HG03342 (cell line): ENCODE measurements around the gene CTU1.

Experiments used
- ATAC-seq: cut with Tn5 transposase; IDR thresholded peaks from one replicate; pipeline ENCODE4 v1.9.1; 2021; ENCODE audit warnings: mild to moderate bottlenecking, moderate library complexity; ENCODE audit not compliant: unreplicated experiment

CTU1 gene

DNA sequence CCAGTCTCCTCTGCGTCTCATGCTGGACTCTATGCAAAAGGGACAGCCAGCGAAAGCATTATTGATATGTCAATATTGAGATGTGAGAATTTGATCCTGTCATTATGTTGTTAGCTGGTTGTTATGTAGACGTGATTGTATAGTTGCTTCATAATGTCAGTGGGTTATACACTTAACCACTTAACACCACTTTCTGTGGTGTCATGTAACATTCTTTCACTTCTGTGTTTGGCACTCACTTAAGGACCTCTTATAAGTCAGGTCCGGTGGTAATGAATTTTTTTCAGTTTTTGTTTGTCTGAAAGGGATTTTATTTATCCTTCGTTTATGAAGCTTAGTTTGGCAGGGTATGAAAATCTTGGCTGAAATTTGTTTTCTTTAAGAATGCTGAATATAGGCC, 26.8 kb upstream of the CTU1 start:
- ATAC-seq, result no peak

DNA sequence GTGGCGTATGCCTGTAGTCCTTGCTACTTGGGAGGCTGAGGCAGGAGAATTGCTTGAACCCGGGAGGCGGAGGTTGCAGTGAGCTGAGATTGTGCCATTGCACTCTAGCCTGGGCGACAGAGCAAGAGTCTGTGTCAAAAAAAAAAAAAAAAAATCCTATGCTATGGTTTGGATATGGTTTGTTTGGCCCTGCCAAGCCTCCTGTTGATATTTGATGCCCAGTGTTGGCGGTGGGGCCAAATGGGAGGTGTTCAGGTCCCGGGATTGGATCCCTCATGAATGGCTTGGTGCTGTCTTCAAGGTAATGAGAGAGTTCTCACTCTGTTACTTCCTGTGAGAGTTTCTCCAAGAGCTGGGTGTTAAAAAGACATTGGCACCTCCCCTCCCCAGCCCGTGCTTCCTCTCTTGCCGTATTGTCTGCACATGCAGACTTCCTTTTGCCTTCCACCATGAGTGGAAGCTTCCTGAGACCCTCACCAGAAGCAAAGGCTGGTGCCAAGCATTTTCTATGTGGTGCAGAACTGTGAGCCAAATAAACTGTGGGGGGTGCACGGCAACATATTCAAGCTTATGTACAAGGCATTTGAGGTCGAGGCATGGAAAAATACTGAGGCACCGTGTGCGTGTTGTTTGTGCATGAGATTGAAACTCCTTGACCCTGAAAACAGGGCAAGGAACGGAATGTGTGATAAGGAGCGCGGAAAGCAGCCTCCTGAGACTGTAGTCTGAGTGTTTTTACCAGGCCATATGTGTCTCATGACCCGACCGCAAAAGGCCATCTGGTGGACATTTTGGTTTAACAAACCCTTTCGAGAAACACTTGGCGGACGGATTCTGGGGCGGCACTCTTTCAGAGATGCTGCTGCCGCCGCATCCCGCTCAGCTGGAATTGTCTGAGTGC, 23.8 kb upstream of the CTU1 start:
- no peak for ATAC-seq

DNA sequence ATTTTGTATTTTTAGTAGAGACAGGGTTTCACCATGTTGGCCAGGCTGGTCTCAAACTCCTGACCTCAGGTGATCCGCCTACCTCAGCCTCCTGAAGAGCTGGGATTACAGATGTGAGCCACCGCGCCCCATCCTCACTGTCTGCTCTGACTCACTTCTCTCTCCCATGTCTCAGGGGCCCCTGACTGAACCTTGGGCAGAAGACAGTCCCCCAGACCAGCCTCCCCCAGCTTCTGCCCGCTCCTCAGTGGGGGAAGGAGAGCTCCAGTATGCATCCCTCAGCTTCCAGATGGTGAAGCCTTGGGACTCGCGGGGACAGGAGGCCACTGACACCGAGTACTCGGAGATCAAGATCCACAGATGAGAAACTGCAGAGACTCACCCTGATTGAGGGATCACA, 21.5 kb upstream of the CTU1 start:
- no peak for ATAC-seq

DNA sequence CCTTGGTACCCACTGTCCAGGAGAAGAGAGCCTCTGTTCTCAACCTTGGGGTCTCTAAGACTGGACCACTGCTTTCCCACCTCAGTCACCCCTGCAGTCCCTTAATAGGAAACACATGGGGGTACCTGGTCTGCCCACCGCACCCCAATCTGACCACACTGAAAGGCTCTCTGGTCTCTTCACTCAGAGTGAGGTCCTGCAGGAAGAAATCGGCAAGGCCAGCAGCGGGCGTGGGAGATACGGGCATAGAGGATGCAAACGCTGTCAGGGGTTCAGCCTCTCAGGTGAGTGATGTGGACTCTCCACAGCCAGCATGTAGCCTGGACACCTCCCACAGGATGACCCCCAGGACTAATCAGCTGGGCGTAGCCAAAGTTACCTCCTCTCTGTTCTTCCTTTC, 20.0 kb upstream of the CTU1 start:
- no peak for ATAC-seq

DNA sequence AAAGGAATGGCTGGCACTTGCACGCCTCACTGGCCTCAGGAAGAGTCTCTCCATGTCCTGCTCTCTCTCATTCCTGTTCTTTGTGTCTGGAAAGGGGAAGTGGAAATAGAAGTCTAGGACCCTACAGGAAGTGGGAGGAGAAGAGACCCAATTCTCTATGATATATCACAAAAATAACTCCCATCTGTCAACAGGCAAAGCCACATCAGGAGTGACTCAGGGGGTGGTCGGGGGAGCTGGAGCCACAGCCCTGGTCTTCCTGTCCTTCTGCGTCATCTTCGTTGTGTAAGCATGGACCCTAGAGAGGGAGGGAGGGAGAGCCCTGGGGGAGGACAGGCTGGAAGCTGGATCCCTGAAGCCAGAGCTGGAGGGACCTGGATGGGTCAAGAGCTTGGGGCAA, 19.5 kb upstream of the CTU1 start:
- no peak for ATAC-seq

DNA sequence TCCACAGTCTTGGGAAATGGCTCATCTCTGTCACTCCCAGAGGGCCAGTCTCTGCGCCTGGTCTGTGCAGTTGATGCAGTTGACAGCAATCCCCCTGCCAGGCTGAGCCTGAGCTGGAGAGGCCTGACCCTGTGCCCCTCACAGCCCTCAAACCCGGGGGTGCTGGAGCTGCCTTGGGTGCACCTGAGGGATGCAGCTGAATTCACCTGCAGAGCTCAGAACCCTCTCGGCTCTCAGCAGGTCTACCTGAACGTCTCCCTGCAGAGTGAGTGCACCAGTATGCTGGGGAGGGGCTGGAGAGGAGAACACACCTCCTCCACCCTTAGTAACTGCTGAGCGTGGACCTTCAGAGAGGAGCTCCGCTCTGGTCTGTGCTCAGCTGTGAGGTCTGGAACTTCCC, 18.8 kb upstream of the CTU1 start:
- ATAC-seq, result no peak

DNA sequence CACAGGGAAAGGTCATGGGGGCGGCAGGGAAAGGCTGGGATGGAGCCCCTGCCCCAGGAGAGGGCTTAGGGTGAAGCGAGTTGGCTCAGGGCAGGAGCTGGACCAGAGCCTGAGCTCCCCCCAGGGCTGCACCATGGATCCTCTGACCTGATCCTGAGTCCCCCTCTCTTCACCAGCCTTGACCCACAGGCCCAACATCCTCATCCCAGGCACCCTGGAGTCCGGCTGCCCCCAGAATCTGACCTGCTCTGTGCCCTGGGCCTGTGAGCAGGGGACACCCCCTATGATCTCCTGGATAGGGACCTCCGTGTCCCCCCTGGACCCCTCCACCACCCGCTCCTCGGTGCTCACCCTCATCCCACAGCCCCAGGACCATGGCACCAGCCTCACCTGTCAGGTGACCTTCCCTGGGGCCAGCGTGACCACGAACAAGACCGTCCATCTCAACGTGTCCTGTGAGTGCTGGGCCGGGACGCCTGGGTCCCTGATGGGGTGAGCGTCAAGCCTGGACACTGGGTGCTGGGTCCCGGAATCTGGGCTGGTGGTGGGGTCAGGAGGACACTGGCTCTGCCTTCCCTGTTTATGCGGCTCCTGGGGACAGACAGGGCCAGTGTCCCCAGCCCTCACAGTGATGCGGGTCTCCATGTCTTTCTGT, 17.3 kb upstream of the CTU1 start:
- ATAC-seq, result no peak

DNA sequence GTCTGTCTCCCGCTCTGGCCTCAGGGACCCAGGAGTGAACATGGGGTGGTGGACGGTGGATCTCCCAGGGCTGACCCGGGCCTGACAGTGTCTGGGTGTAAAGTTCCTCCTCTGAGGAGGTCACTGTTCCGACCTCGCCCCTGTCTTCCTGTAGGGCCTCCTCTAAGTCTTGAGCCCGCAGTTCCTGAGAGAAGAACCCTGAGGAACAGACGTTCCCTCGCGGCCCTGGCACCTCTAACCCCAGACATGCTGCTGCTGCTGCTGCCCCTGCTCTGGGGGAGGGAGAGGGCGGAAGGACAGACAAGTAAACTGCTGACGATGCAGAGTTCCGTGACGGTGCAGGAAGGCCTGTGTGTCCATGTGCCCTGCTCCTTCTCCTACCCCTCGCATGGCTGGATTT, 16.5 kb upstream of the CTU1 start, which contains the start of gene SIGLEC9:
SIGLEC9 (plus strand) TSS at position 178 of the 400 bp plus-strand sequence; CDS start at position 247, 69 bp downstream.
- ATAC-seq, result no peak

DNA sequence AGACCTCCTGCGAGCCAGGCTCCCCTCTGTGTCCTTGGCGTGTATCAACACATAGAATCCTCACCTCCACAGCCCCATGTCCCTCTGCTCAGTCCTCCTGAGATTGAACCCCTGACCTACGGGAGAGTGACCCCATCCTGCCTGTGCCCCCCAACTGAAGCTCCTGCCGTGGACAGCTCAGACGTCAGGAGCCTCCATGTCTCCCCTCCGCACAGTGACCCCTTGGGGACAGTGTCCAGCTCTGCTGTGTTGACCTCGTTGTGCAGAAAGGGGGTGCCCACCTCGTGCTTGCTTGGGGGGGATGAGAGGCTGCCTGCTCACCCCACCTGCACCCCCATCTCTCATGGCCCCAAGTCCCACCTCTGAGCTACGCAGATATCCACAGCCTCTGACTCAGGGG, 16.0 kb upstream of the CTU1 start:
- ATAC-seq, result no peak

DNA sequence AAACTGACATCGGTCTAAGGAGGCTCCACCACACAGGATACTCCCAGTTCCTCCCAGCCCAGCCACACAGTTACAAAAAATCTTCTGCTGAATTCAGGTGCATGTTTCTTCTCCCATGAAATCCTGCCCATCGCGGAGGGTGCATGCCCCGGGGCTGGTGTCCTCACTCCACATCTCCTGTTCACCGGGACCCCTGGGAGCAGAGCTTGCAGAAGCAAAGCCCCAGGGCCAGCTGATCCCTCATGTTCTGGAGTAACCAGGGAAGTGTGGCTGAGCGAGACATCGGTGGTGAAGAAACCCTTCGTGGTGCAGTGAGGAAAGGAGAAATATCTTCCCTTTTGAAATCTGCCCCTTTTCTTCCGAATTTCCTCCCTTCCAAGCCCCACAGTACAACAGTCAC, 15.6 kb upstream of the CTU1 start:
- no peak for ATAC-seq

DNA sequence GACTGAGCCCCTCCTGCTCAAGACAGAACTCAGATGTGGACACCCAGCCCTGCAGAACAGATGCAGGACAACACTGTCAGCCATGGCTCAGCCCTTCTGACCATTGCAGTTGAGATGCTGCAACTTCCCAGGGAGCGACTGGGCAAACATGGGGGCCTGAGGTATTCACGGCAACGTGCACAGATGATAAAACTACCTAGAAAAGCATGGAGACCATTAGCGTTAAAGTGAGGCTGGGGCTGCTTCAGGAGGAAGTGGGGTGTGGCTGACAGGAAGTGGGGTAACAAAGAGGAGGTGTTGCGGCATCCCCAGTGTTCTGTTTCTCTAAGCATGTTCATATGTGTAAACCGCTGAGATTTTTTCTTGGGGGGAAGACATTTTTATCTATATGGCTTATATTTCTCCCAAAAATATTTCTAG, 15.2 kb upstream of the CTU1 start:
- ATAC-seq, result no peak

DNA sequence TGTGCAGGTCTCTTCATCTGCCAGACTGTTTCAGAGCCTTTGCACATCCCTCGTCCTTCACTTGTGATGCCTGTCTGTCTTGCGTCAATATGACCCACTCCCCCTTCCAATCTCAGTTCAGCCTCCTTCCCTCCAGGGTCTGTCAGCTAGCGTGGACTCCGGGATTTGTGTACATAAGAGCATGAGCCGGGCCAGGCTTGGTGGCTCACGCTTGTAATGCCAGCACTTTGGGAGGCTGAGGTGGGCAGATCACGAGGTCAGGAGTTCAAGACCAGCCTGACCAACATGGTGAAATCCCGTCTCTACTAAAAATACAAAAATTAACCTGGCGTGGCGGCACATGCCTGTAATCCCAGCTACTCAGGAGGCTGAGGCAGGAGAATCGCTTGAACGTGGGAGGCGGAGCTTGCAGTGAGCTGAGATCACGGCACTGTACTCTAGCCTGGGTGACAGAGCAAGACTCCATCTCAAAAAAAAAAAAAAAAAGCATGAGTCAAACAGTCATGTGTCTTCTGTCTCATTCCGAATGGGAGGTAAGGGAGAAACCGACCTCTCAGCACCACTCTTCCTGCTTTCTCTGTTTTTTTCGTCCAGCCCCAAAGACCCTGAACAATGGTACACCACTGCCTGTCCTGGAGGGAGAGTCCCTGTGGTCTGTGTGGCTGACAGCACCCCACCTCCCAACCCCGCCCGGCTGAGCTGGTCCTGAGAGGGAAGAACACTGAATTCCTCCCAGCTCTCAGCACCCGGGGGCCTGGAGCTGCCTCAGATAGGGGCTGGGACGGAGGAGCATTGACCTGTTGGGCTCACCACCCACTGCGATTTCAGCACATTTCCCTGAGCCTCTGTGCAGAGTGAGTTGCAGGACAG, 14.1 kb upstream of the CTU1 start:
- no peak for ATAC-seq

DNA sequence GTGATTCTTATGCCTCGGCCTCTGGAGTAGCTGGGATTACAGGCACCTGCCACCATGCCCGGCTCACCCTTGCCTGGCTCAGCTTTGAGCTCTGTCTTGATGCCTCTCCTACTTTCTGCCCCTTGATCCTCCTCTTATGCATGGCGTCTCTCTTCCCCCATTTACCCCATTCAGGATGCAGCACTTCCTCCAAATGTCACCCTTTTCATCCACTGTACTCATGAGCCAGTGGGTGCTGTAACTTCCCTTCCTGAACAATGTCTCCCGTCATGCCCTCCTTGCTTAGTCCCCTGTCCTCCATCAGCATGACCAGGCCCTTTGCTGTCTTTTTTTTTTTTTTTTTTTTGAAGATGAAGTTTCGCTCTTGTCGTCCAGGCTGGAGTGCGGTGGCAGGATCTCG, 13.0 kb upstream of the CTU1 start:
- no peak for ATAC-seq

DNA sequence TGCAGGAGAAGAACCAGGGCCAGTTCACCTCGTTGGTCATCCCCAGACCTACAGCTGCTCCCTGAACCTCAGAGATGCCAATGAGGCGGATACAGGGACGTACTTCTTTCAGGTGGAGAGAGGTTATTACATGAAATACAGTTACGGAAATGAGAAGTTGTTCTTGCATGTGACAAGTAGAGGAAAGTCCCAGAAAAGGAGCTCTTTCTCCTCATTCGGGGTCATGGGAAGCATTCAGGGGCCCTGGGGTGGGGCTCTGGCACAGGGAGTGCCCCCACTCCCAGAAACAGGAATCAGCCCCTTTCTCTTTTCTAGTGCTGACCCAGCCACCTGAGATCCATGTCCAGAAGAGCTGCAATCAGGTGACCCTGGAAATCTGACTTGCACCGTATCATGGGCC, 12.0 kb upstream of the CTU1 start:
- ATAC-seq, result no peak

DNA sequence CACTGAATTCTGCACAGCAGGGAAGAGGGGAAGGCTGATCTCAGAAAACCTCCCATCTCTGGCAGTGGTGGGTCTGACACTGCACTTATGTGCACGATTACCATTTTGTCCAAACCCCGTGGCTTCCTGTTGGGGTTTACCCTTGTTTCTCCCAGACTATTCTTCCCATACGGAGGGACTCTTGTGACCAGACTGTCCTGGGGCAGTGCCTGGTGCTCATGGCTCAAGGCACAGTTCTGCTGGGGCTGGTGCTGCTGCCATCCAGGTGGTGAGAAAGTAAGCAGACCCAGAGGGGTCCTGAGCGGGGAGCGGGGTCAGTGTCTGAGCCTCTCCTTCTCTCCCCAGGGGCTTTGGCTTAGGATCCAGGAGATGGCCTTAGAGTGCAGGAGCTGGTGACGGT, 11.4 kb upstream of the CTU1 start:
- ATAC-seq, result no peak

DNA sequence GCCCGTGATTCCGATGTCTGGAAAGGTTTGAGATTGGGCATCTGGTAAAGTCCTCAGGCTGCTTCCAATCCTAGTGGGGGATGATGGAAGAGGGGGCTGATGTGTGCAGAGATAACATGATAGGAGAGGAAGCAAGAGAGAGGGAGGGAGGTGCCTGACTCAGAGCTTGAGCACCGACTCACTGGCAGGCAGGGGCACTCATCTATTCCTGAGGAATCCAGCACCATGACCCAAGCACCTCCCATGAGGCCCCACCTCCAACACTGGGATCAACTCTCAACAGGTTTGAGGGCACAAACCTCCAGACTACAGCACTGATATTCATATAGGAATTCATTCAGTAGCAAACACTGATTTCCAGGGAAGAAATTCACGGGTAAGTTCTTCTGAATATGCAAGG, 10.9 kb upstream of the CTU1 start:
- ATAC-seq, result no peak

DNA sequence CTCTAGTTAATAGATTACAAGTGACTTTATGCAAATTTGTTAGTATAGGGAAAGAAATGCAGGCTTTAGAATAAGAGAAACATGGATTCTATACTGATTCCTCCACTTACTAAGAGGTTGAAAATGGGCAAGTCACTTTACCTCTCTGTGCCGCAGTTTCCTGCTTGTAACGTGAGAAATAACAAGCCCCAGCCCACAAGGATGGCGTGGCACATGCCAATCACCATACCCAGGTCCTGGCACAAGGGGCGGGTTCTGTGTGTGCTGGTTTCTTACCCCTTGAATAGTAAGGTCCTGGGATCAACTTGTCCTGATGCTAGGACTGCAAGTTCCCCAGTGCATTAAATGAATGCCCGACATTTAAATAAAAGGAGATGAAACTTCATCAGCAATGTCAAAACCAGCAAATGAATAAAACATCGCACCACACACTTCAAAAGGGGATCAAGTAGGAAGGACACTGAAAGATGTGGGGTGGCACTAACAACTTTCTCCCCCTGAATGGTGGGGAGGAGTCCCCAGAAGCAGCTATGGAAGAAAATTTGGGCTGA, 8.6 kb upstream of the CTU1 start:
- ATAC-seq, result no peak

DNA sequence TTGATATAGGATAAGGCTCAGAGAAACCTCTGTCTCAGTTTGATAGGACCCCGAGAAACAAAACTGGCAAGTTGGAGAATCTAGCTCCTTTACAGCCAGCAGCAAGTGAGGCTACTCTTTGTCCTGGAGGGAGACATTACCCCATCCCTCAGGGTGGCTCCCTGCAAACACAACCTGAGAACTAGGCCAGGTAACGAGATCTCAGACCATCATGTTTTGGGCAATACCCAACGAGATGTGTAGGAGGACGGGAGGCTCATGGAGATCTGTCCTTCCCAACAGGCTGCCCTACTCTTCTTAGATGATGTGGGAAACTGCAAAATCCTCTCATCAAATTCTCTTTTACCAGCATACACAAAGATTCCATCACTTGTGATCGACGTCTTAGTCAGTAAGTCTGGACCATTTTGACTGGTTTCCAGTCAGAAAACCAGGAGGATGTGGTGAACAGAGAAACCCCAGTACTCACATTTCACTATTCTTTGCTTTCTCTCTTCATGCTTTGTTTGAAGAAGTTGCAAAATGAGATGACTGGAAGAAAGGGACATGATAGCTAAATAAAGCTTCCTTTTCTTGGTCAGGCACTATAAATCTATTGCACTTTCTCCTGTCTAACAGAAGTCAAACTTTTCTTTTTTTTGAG, 6.0 kb upstream of the CTU1 start:
- no peak for ATAC-seq

DNA sequence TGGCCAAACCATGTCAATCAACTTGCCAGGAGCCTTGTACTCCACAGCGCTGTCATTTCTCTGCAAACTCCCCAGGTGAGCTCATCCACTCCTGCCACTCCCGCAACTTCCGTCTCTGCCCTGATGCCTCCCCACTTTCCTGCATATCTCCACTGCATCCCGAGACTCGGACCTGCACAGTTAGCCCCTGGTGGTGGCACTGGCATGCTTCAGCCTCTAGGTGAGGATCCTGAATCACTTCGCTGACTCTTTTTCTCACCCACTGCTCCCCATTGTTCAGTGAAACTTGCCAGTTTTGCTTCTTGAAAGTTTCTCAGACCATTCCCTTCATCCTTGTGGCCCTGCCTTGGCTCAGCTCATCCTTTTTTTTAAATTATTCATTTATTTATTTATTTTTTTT, 3.4 kb upstream of the CTU1 start:
- no peak for ATAC-seq

DNA sequence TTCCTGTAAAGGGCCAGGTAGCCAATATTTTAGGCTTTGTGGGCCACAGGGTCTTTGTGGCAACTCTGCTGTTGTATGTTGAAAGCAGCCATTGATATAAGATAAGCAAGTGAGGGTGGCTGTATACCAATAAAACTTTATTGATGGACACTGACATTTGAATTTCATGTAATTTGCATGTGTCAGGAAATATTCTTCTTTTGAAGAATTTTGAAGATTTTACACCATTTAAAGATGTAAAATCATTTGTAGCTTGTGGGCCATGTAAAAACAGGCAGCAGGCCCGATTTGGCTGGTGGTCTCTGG, 2.4 kb upstream of the CTU1 start:
- ATAC-seq, result no peak

DNA sequence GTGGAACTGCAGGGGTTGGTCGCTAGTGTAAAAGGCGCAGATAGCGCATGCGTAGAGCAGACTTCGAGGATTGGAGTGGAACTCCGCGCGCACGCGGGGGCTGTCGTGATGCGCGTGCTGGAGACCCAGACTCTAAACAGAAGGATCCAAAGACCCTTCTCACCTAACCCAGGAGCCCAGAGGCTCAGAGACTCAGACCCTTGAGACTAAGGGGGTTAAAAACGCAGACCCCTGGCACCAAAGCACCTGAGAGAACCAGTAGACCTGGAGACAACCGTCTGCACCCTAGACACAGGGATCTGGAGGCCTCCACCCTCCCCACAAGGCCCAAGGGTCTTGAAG, 567 bp upstream of the CTU1 start:
- peak; percentile 26 for ATAC-seq
